CD4-positive, alpha-beta T cell treated with Interferon alpha-2 for 1 hour (primary cell): ENCODE data around the gene MOV10L1.
"Not testable (repeated sequence)": the region's sequence is repeated elsewhere in the genome, so short reads cannot be mapped to it uniquely, and the experiment has no call there.

Experiments used
- DNase-seq, 2 donors: peaks; one replicate each; pipeline ENCODE4 v3.0.0-alpha.2; 2020 to 2022

Gene MOV10L1

GRCh38 chr22:50078761-50079160 is 11.0 kb upstream of the MOV10L1 start:
- DNase-seq = no peak

GRCh38 chr22:50080077-50080465 is 9.7 kb upstream of the MOV10L1 start:
- no peak for DNase-seq

GRCh38 chr22:50081426-50082196 is 8.2 kb upstream of the MOV10L1 start:
- no peak for DNase-seq

- DNase-seq = no peak
Measured at GRCh38 chr22:50082197-50082715, 7.5 kb upstream of the MOV10L1 start.

- DNase-seq = no peak
Measured at GRCh38 chr22:50082961-50083461, 6.8 kb upstream of the MOV10L1 start.

- no peak for DNase-seq
Measured at GRCh38 chr22:50083462-50084079, 6.2 kb upstream of the MOV10L1 start.

DNA sequence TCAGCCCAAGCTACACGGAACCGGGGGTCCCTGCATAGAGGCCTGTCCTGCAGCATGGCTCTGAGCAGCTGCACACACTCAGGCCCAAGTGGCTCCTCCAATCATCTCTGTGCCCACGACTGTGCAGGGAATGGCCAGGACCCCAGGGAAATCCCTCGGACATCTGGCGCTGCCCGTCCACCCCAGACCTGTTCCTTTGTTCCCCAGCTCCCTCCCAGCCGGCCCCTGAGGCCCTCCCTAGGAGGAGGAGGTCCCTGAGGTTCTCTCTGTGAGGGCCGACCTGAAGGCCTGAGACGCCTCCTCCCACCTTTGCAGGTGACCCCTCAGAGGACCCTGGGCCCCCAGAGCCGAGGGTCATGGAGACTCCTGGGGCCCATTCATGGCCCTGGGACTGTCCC is 5.7 kb upstream of the MOV10L1 start:
- DNase-seq = no peak

DNA sequence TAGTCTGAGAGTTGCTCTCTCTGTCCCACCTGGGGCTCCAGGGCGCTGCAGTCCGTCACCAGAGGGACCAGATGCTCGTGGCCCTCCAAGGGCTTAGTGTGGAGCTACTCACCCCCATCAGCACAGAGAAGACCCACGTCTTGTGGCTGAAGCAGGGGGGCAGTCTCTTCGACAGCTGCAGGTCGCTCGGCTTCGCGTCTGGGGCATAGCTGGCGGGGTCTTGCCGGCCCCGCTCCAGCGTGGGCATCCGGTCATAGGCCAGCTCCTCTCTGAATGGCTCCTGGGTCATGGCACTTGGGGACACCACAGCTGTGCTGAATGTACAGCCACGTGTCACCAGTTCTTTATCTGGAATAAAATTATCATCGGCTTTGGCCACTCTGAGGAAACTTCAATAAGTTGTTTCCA is 5.2 kb upstream of the MOV10L1 start:
- no peak for DNase-seq

- DNase-seq = peak in 1 of 2 donors; percentile 21
Measured at GRCh38 chr22:50085211-50085972, 4.4 kb upstream of the MOV10L1 start, which contains the start of gene MLC1. TSS of gene MLC1 (minus strand) at chr22:50085426. CDS start at chr22:50084902, 524 bp downstream.

DNA sequence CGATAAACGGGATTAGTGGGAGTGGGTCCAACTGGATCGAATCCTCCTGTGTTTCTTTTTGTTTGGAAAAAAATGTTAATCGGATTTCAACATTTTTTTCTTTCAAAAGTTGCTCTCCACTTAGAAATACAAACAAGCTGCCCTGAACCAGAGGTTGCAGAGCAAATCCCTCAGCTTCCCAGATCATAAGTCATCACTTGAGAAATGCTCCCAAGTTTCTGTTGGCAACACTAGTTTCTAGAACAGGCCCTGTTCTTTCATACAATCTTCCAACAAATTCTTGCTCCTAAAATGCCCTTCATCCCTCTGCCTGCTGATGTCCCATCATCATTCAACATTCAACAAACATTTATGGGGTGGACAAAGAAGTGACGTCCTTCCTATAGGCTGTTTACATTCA is 3.3 kb upstream of the MOV10L1 start:
- DNase-seq = no peak

DNA sequence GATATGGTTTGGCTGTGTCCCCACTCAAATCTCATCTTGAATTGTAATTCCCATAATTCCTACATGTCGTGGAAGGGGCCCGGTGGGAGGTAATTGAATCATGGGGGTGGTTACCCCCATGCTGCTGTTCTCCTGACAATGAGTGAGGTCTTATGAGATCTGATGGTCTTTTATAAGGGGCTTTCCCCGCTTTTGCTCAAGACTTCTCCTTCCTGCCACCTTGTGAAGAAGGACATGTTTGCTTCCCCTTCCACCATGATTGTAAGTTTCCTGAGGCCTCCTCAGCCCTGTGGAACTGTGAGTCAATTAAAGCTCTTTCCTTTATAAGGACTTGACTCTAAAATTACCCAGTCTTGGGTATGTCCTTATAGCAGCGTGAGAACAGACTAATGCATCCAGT is 2.8 kb upstream of the MOV10L1 start:
- DNase-seq = not testable (repeated sequence)

GRCh38 chr22:50087646-50088045 is 2.2 kb upstream of the MOV10L1 start:
- no peak for DNase-seq

- DNase-seq = no peak
Measured at GRCh38 chr22:50088096-50088495, 1.7 kb upstream of the MOV10L1 start.

DNA sequence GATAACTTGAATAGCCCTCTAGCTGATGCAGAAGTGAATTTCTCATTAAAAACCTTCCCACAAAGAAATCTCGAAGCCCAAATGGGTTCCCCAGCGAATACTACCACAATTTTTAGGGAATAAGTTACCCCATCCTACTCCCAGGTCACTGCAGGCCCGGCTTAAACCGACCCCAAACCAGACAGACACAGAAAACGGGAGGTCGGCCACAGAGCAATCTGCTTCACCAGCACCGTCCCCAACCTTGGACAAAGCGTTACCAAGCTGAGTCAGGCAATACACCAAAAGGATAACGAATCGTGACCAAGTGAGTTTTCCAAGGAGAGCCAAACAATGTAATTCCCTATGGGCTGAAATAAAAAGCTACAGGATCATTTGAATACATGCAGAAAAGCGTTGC is 575 bp upstream of the MOV10L1 start:
- DNase-seq = no peak

GRCh38 chr22:50090412-50090714 is 557 bp downstream of the MOV10L1 start:
- no peak for DNase-seq

- DNase-seq = no peak
Measured at GRCh38 chr22:50091092-50091768, 1.4 kb downstream of the MOV10L1 start.

GRCh38 chr22:50092342-50092741 is 2.5 kb downstream of the MOV10L1 start:
- no peak for DNase-seq

- no peak for DNase-seq
Measured at GRCh38 chr22:50098052-50098451, 8.2 kb downstream of the MOV10L1 start.

- DNase-seq = no peak
Measured at GRCh38 chr22:50101870-50102565, 12.2 kb downstream of the MOV10L1 start.

GRCh38 chr22:50102946-50103345 is 13.1 kb downstream of the MOV10L1 start:
- DNase-seq = no peak

DNA sequence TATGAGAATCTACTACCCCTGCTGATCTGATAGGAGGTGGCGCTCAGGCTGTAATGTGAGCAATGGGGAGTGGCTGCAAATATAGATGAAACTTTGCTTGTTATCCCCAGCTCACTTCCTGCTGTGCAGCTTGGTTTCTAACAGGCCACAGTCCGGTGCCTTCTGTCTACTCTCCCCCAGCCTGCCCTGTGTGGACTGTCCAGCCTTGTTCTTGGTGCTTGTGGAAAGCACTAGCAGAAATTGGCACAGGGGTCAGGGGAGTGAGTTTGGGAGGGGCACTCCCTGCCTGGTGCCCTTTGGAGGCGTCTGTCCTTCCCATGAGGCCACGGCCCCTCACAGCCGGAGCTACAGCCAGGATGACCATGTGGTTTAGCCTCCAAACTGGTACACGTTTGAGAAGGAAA is 14.3 kb downstream of the MOV10L1 start:
- DNase-seq = no peak
